ENCODE results near the gene SH2D4B. TPM values are rescaled to one million over a fixed set of nuclear protein-coding genes. Genes with fewer than 3 reads are reported as not detected.

SH2D4B gene
- total RNA-seq, 1 experiment from 2014 or later: 0.07 TPM

- H2BK5ac ChIP-seq (ENCODE audit: insufficient read length, low read length): no peak overlapping the region
- Mint-ChIP-seq H3K9me3 (no peaks in the 10 kb centered on the region), H3K27me3 (ENCODE audit: low read depth) (peaks cover 1% of the 10 kb centered on the region; the same call in 1 of the 2 replicates), H3K4me3 (no peak overlapping the region), H3K36me3 (ENCODE audit: insufficient read depth in 1 of 3, low read depth in 3 of 3) (0 out of 7 replicates have a peak, but pooled peaks cover 0 to 1% (median 0%) of the 10 kb centered on the region in 3 experiments), H3K27ac (no peak overlapping the region), H3K4me1 (peaks cover 18% of the 10 kb centered on the region in 2 experiments)
- H2BK20ac ChIP-seq (ENCODE audit: low read depth, low read length, poor library complexity, severe bottlenecking): no peak overlapping the region
- TF ChIP-seq CTCF (conservative IDR thresholded peaks at IDR 0.05): no peak
- H2AK5ac ChIP-seq (ENCODE audit: insufficient read length, low read length): no peak overlapping the region
- H3T11ph ChIP-seq (ENCODE audit: low read length): no peak overlapping the region
- no peak overlapping the region for H3K56ac ChIP-seq (ENCODE audit: insufficient read length, low read depth, low read length)
- no peak overlapping the region for H3K27ac ChIP-seq (ENCODE audit: insufficient read length, low read depth, low read length)
- no peaks in the 10 kb centered on the region for H4K20me1 ChIP-seq (ENCODE audit: control insufficient read depth, insufficient read depth, insufficient read length)
- no peak overlapping the region for H4K8ac ChIP-seq (replicated peaks; ENCODE audit: insufficient read length, low read depth, low read length)
- no peak overlapping the region for H2AFZ ChIP-seq (ENCODE audit: low read length)
- no peak overlapping the region for H3K9ac ChIP-seq (ENCODE audit: extremely low read depth, insufficient read length, low read length)
- H3K4me2 ChIP-seq (ENCODE audit: insufficient read depth, insufficient read length, low read length): no peak overlapping the region
- H3K23me2 ChIP-seq (ENCODE audit: insufficient read length, low read depth, low read length, poor library complexity, severe bottlenecking): no peaks in the 10 kb centered on the region
- H2BK120ac ChIP-seq (ENCODE audit: low read depth, low read length, poor library complexity, severe bottlenecking): no peak overlapping the region
- no peaks in the 10 kb centered on the region for H3K79me1 ChIP-seq (ENCODE audit: insufficient read depth, low read depth, low read length, poor library complexity, severe bottlenecking)
- no peak overlapping the region for H3K14ac ChIP-seq (ENCODE audit: insufficient read depth, low read length)
- no peak overlapping the region for H3K23ac ChIP-seq (ENCODE audit: insufficient read length, low read depth, low read length)
- peaks cover 5% of the 10 kb centered on the region; the same call in 1 of the 2 replicates for H3K4me1 ChIP-seq (ENCODE audit: insufficient read depth, low read length)
- H3K9me3 ChIP-seq (ENCODE audit: control insufficient read depth, low read depth, low read length): no peaks in the 10 kb centered on the region
- WGBS (ENCODE audit: extremely low coverage, insufficient read length, low lambda C conversion rate): no CpG with 5 or more reads among the region's 2 CpGs
- H4K5ac ChIP-seq (ENCODE audit: insufficient read length, low read depth, low read length): no peak overlapping the region
- no peak overlapping the region for H2BK15ac ChIP-seq (ENCODE audit: low read depth, low read length)
- no peak overlapping the region for H3K4ac ChIP-seq (ENCODE audit: low read depth, low read length)
- H2BK12ac ChIP-seq (ENCODE audit: insufficient read length, low read depth, low read length): no peak overlapping the region
- no peak overlapping the region for H4K91ac ChIP-seq (ENCODE audit: insufficient read length, low read depth, low read length)
- H3K18ac ChIP-seq (ENCODE audit: insufficient read length, low read depth, low read length): no peak overlapping the region
- no peaks in the 10 kb centered on the region for H3K79me2 ChIP-seq (ENCODE audit: insufficient read depth, low read length)
- H3K27me3 ChIP-seq (ENCODE audit: insufficient read depth, low read length): no peaks in the 10 kb centered on the region
- DNase-seq: no peak
These were observed 11.5 kb upstream of the SH2D4B start for GRCh38 chr10:80526218-80526617.
